Measurements from ENCODE around the gene EIF3L. TPM values are rescaled to one million over a fixed set of nuclear protein-coding genes. Genes with fewer than 3 reads are reported as not detected.

The EIF3L gene
- total RNA-seq, 1 experiment from 2014 or later, result 218 TPM

DNA sequence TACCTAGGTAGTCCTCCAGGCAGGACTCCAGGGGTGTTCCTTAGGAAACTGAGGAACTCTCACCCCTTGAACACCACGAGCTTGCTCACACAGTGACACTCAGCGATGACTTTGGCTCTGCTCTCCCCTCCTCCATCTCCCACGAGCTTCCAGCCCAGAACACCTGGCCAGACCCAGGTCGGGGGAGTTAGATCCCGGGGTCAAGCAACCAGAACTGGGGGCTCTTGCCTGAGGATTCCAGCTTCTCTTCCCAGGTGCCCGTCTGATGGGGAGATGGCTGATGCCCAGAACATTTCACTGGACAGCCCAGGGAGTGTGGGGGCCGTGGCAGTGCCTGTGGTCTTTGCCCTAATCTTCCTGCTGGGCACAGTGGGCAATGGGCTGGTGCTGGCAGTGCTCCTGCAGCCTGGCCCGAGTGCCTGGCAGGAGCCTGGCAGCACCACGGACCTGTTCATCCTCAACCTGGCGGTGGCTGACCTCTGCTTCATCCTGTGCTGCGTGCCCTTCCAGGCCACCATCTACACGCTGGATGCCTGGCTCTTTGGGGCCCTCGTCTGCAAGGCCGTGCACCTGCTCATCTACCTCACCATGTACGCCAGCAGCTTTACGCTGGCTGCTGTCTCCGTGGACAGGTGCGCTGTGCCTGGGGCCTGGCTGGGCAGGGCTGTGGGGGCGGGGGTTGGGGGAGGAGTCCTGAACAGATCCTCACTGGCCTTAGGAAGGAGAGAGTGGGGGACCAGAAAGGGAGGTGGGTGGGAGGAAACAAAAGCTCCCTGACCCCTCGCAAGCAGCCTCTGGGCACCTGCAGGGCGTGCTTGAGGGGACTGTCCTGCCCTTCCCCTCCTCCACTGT lies 25.9 kb upstream of the EIF3L start, which contains the start of gene GALR3:
TSS of gene GALR3 (plus strand) at position 249 of the 852 bp plus-strand sequence. CDS start at position 274, 25 bp downstream.
- H4K20me1 ChIP-seq (ENCODE audit: low read length), result no peaks in the 10 kb centered on the region
- ChIA-PET CTCF (no interaction called here), POLR2A (ENCODE audit: unreplicated experiment) (no interaction called here)
- BruUV-seq (replicated peaks), result no TSS peak
- H3K4me1 ChIP-seq (ENCODE audit: insufficient read depth, low read length), result no peaks in the 10 kb centered on the region
- H3K4me2 ChIP-seq (ENCODE audit: low read length), result no peak within 1 kb of the TSS
- no peak within 1 kb of the TSS for H3K27ac ChIP-seq (ENCODE audit: low read length)
- H3F3A ChIP-seq (ENCODE audit: low read length, unreplicated experiment), result no peaks in the 10 kb centered on the region
- intact Hi-C loops (cut with micrococcal nuclease), result no loop called here
- TF ChIP-seq, protein P1, sequence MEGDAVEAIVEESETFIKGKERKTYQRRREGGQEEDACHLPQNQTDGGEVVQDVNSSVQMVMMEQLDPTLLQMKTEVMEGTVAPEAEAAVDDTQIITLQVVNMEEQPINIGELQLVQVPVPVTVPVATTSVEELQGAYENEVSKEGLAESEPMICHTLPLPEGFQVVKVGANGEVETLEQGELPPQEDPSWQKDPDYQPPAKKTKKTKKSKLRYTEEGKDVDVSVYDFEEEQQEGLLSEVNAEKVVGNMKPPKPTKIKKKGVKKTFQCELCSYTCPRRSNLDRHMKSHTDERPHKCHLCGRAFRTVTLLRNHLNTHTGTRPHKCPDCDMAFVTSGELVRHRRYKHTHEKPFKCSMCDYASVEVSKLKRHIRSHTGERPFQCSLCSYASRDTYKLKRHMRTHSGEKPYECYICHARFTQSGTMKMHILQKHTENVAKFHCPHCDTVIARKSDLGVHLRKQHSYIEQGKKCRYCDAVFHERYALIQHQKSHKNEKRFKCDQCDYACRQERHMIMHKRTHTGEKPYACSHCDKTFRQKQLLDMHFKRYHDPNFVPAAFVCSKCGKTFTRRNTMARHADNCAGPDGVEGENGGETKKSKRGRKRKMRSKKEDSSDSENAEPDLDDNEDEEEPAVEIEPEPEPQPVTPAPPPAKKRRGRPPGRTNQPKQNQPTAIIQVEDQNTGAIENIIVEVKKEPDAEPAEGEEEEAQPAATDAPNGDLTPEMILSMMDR (conservative IDR thresholded peaks at IDR 0.05; ENCODE audit: low read depth, low read length), result no peak
- TF ChIP-seq EZH2phosphoT487 (IDR thresholded peaks at IDR 0.05; ENCODE audit: borderline replicate concordance, low read length), result no peak
- TF ChIP-seq EZH2 (IDR thresholded peaks at IDR 0.05; ENCODE audit: low read length, unreplicated experiment), result no peak
- DNase-seq (no peak), ATAC-seq (no peak)
- H3K9me2 ChIP-seq (replicated peaks; ENCODE audit: low read length), result no peaks in the 10 kb centered on the region
- H2AFZ ChIP-seq (ENCODE audit: low read length), result no peak within 1 kb of the TSS
- H3K9me3 ChIP-seq (ENCODE audit: low read length), result no peaks in the 10 kb centered on the region
- H3K4me3 ChIP-seq (ENCODE audit: low read length), result no peak within 1 kb of the TSS
- H3K79me2 ChIP-seq (ENCODE audit: low read length), result no peaks in the 10 kb centered on the region
- no peak within 1 kb of the TSS for H3K9ac ChIP-seq (ENCODE audit: low read length)
- H3K36me3 ChIP-seq (ENCODE audit: low read depth, low read length), result no peaks in the 10 kb centered on the region
- H3K27me3 ChIP-seq (ENCODE audit: low read length), result no peaks in the 10 kb centered on the region

GRCh38 chr22:37824674-37825641 lies 24.3 kb upstream of the EIF3L start:
- Histone ChIP-seq H3K9ac (ENCODE audit: low read length) (no peak overlapping the region), H3K36me3 (ENCODE audit: low read depth, low read length) (no peaks in the 10 kb centered on the region), H3K4me2 (ENCODE audit: low read length) (no peak overlapping the region), H3K27ac (ENCODE audit: low read length) (no peak overlapping the region), H3K9me2 (replicated peaks; ENCODE audit: low read length) (no peaks in the 10 kb centered on the region), H3K27me3 (ENCODE audit: low read length) (no peaks in the 10 kb centered on the region), H3K4me3 (ENCODE audit: low read length) (no peak overlapping the region), H3K9me3 (ENCODE audit: low read length) (no peaks in the 10 kb centered on the region), H3F3A (ENCODE audit: low read length, unreplicated experiment) (no peaks in the 10 kb centered on the region), H4K20me1 (ENCODE audit: low read length) (no peaks in the 10 kb centered on the region), H2AFZ (ENCODE audit: low read length) (no peak overlapping the region), H3K4me1 (ENCODE audit: insufficient read depth, low read length) (no peaks in the 10 kb centered on the region), H3K79me2 (ENCODE audit: low read length) (no peaks in the 10 kb centered on the region)
- DNase-seq (no peak), ATAC-seq (no peak)
- intact Hi-C loops (cut with micrococcal nuclease), result no loop called here
- no peak for TF ChIP-seq EZH2 (IDR thresholded peaks at IDR 0.05; ENCODE audit: low read length, unreplicated experiment)
- TF ChIP-seq, protein P1 (conservative IDR thresholded peaks at IDR 0.05; ENCODE audit: low read depth, low read length), result no peak
- POLR2A ChIA-PET (ENCODE audit: unreplicated experiment), result no interaction called here
- BruUV-seq (replicated peaks), result no TSS peak
- CTCF ChIA-PET, result no interaction called here

Measured in PC-3 (cell line).